Neural cell (in vitro differentiated cells): ENCODE data around the gene CANT1. TPM values are rescaled to one million over a fixed set of nuclear protein-coding genes. Genes with fewer than 3 reads are reported as not detected.

Experiments
- H2AFZ ChIP-seq: fragments of 200-600, 300-800 bp; sonication (generic), shearing (Covaris generic); 2 replicates; pipeline ENCODE4 v1.6.0; 2014; ENCODE audit warnings: low read depth, mild to moderate bottlenecking, antibody characterized with exemption, low read length, moderate library complexity
- H3F3A ChIP-seq: fragments of 200-600 bp; shearing (Covaris generic); 2 replicates; pipeline ENCODE4 v1.6.1; 2016; ENCODE audit warnings: mild to moderate bottlenecking, moderate library complexity, mixed read lengths, antibody characterized with exemption, low read length; ENCODE audit not compliant: insufficient read depth, poor library complexity, severe bottlenecking
- H3K27ac ChIP-seq: fragments of 200-600, 300-800 bp; sonication (generic), shearing (Covaris generic); 2 replicates; pipeline ENCODE4 v1.5.1; 2014; ENCODE audit warnings: mild to moderate bottlenecking, low read length, moderate library complexity
- H3K27me3 ChIP-seq: fragments of 300-800, 200-600 bp; sonication (generic), shearing (Covaris generic); 2 replicates; pipeline ENCODE4 v1.6.0; 2014; ENCODE audit warnings: mild to moderate bottlenecking, low read depth, low read length, moderate library complexity; ENCODE audit not compliant: insufficient read depth
- H3K36me3 ChIP-seq: fragments of 300-800, 200-600 bp; sonication (generic), shearing (Covaris generic); 2 replicates; pipeline ENCODE4 v1.5.1; 2014; ENCODE audit warnings: mild to moderate bottlenecking, antibody characterized with exemption, low read length, moderate library complexity; ENCODE audit not compliant: insufficient read depth
- H3K4me2 ChIP-seq: fragments of 300-800, 200-600 bp; sonication (generic), shearing (Covaris generic); 2 replicates; pipeline ENCODE4 v1.6.0; 2014; ENCODE audit warnings: mild to moderate bottlenecking, low read length
- H3K4me3 ChIP-seq: fragments of 300-800, 200-600 bp; sonication (generic), shearing (Covaris generic); 2 replicates; pipeline ENCODE4 v1.5.1; 2014; ENCODE audit warnings: mild to moderate bottlenecking, low read length, moderate library complexity
- H3K79me2 ChIP-seq: fragments of 200-600 bp; shearing (Covaris generic); replicated peaks from 2 replicates; pipeline ENCODE4 v1.6.0; 2014; ENCODE audit warnings: mild to moderate bottlenecking, low read length, moderate library complexity; ENCODE audit not compliant: insufficient read depth
- H3K9ac ChIP-seq: fragments of 300-800, 200-600 bp; sonication (generic), shearing (Covaris generic); 2 replicates; pipeline ENCODE4 v1.6.1; 2016; ENCODE audit warnings: mild to moderate bottlenecking, low read length, mixed read lengths
- H3K9me2 ChIP-seq: fragments of 200-600 bp; shearing (Covaris generic); 2 replicates; pipeline ENCODE4 v1.6.1; 2016; ENCODE audit warnings: mild to moderate bottlenecking, low read length, mixed read lengths; ENCODE audit not compliant: insufficient read depth
- H3K9me3 ChIP-seq: fragments of 200-600, 300-800 bp; sonication (generic), shearing (Covaris generic); 2 replicates; pipeline ENCODE4 v1.6.1; 2016; ENCODE audit warnings: mild to moderate bottlenecking, mixed run types, low read length, moderate library complexity, mixed read lengths
- H4K20me1 ChIP-seq: fragments of 200-600 bp; shearing (Covaris generic); 2 replicates; pipeline ENCODE4 v1.6.1; 2016; ENCODE audit warnings: mild to moderate bottlenecking, mixed run types; ENCODE audit not compliant: insufficient read depth
- EP300 ChIP-seq: fragments of 450-650 bp; conservative IDR thresholded peaks from 2 replicates; pipeline ENCODE4 v1.6.1; 2014; ENCODE audit warnings: antibody characterized with exemption, mild to moderate bottlenecking, moderate library complexity; ENCODE audit not compliant: poor library complexity, severe bottlenecking
- EZH2 ChIP-seq: fragments of 200-600, 300-800 bp; shearing (Covaris generic), sonication (generic); IDR thresholded peaks from 2 replicates; pipeline ENCODE4 v1.6.1; 2014; ENCODE audit warnings: antibody characterized with exemption, low read length, borderline replicate concordance, mild to moderate bottlenecking; ENCODE audit not compliant: insufficient read depth, poor library complexity, severe bottlenecking
- MXI1 ChIP-seq: fragments of 450-650 bp; conservative IDR thresholded peaks from 2 replicates; pipeline ENCODE4 v1.6.1; 2014; ENCODE audit warnings: antibody characterized with exemption, mild to moderate bottlenecking; ENCODE audit not compliant: poor library complexity, severe bottlenecking
- POLR2AphosphoS5 ChIP-seq: IDR thresholded peaks from 2 replicates; pipeline ENCODE4 v1.6.1; 2012
- RAD21 ChIP-seq: fragments of 450-650 bp; conservative IDR thresholded peaks from 2 replicates; pipeline ENCODE4 v1.6.1; 2014; ENCODE audit warnings: antibody characterized with exemption, mild to moderate bottlenecking, moderate library complexity
- SMC3 ChIP-seq: fragments of 450-650 bp; conservative IDR thresholded peaks from 2 replicates; pipeline ENCODE4 v1.6.1; 2014; ENCODE audit warnings: antibody characterized with exemption, mild to moderate bottlenecking, moderate library complexity; ENCODE audit not compliant: poor library complexity
- TAF1 ChIP-seq: IDR thresholded peaks from 2 replicates; pipeline ENCODE4 v1.6.1; 2012; ENCODE audit warnings: low read depth
- polyA plus RNA-seq: library from polyadenylated mRNA; depleted of rRNA; stranded (reverse); fragments of >200 nt; gene quantifications from 2 replicates; pipeline ENCODE4 v1.2.3, GENCODE V29; 2014
- TF ChIP-seq, protein P1 (sequence below): fragments of 450-650 bp; IDR thresholded peaks from 2 replicates; pipeline ENCODE4 v1.5.1; 2014; ENCODE audit warnings: antibody characterized with exemption, mild to moderate bottlenecking, moderate library complexity; ENCODE audit not compliant: poor library complexity, severe bottlenecking
- TF ChIP-seq, protein P2 (sequence below): IDR thresholded peaks from 2 replicates; pipeline ENCODE4 v1.6.1; 2012; ENCODE audit warnings: borderline replicate concordance

CANT1 gene
- polyA plus RNA-seq, 1 donor from 2014 or later, result 17.7 TPM

GRCh38 chr17:78995761-78996451, 13.7 kb downstream of the CANT1 start:
- Histone ChIP-seq H3K27ac (no peak overlapping the region), H3F3A (no peaks in the 10 kb centered on the region), H4K20me1 (no peaks in the 10 kb centered on the region), H3K9me3 (no peaks in the 10 kb centered on the region), H3K27me3 (no peaks in the 10 kb centered on the region), H3K9ac (no peak overlapping the region), H3K4me3 (no peak overlapping the region), H3K79me2 (no peaks in the 10 kb centered on the region), H3K36me3 (no peaks in the 10 kb centered on the region), H2AFZ (no peak overlapping the region), H3K4me2 (no peak overlapping the region), H3K9me2 (no peaks in the 10 kb centered on the region)
- no peak for TF ChIP-seq SMC3
- TF ChIP-seq MXI1, result no peak
- TF ChIP-seq EP300, result no peak
- TF ChIP-seq POLR2AphosphoS5, result no peak
- no peak for TF ChIP-seq EZH2

- Histone ChIP-seq H3K4me3 (no peak overlapping the region), H3K9me2 (no peaks in the 10 kb centered on the region), H3K9me3 (no peaks in the 10 kb centered on the region), H3K9ac (no peak overlapping the region), H3F3A (no peaks in the 10 kb centered on the region), H3K27ac (no peak overlapping the region), H3K36me3 (no peaks in the 10 kb centered on the region), H3K27me3 (no peaks in the 10 kb centered on the region), H2AFZ (no peak overlapping the region), H4K20me1 (no peaks in the 10 kb centered on the region), H3K4me2 (no peak overlapping the region), H3K79me2 (no peaks in the 10 kb centered on the region)
- TF ChIP-seq SMC3, result no peak
- no peak for TF ChIP-seq TAF1
- TF ChIP-seq RAD21, result no peak
- TF ChIP-seq, protein P1, sequence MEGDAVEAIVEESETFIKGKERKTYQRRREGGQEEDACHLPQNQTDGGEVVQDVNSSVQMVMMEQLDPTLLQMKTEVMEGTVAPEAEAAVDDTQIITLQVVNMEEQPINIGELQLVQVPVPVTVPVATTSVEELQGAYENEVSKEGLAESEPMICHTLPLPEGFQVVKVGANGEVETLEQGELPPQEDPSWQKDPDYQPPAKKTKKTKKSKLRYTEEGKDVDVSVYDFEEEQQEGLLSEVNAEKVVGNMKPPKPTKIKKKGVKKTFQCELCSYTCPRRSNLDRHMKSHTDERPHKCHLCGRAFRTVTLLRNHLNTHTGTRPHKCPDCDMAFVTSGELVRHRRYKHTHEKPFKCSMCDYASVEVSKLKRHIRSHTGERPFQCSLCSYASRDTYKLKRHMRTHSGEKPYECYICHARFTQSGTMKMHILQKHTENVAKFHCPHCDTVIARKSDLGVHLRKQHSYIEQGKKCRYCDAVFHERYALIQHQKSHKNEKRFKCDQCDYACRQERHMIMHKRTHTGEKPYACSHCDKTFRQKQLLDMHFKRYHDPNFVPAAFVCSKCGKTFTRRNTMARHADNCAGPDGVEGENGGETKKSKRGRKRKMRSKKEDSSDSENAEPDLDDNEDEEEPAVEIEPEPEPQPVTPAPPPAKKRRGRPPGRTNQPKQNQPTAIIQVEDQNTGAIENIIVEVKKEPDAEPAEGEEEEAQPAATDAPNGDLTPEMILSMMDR, result no peak
These were observed 14.4 kb downstream of the CANT1 start for GRCh38 chr17:78995022-78995760.

- no peaks in the 10 kb centered on the region for H3K79me2 ChIP-seq
- H3K9me3 ChIP-seq, result no peaks in the 10 kb centered on the region
- no peak overlapping the region for H3K4me3 ChIP-seq
- H3F3A ChIP-seq, result no peaks in the 10 kb centered on the region
- H3K9me2 ChIP-seq, result no peaks in the 10 kb centered on the region
- H3K4me2 ChIP-seq, result no peak overlapping the region
- TF ChIP-seq EZH2 (no peak), POLR2AphosphoS5 (no peak), MXI1 (no peak), EP300 (no peak), RAD21 (no peak), SMC3 (no peak), TAF1 (no peak)
- TF ChIP-seq, protein P1, result no peak
- TF ChIP-seq, protein P2, sequence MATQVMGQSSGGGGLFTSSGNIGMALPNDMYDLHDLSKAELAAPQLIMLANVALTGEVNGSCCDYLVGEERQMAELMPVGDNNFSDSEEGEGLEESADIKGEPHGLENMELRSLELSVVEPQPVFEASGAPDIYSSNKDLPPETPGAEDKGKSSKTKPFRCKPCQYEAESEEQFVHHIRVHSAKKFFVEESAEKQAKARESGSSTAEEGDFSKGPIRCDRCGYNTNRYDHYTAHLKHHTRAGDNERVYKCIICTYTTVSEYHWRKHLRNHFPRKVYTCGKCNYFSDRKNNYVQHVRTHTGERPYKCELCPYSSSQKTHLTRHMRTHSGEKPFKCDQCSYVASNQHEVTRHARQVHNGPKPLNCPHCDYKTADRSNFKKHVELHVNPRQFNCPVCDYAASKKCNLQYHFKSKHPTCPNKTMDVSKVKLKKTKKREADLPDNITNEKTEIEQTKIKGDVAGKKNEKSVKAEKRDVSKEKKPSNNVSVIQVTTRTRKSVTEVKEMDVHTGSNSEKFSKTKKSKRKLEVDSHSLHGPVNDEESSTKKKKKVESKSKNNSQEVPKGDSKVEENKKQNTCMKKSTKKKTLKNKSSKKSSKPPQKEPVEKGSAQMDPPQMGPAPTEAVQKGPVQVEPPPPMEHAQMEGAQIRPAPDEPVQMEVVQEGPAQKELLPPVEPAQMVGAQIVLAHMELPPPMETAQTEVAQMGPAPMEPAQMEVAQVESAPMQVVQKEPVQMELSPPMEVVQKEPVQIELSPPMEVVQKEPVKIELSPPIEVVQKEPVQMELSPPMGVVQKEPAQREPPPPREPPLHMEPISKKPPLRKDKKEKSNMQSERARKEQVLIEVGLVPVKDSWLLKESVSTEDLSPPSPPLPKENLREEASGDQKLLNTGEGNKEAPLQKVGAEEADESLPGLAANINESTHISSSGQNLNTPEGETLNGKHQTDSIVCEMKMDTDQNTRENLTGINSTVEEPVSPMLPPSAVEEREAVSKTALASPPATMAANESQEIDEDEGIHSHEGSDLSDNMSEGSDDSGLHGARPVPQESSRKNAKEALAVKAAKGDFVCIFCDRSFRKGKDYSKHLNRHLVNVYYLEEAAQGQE, result no peak
- no peaks in the 10 kb centered on the region for H4K20me1 ChIP-seq
- no peaks in the 10 kb centered on the region for H3K27me3 ChIP-seq
- H2AFZ ChIP-seq, result no peak overlapping the region
- no peak overlapping the region for H3K27ac ChIP-seq
- no peak overlapping the region for H3K9ac ChIP-seq
- H3K36me3 ChIP-seq, result no peaks in the 10 kb centered on the region
These were observed 15.4 kb downstream of the CANT1 start for GRCh38 chr17:78993981-78994671.
